Measurements from ENCODE around the gene SH3PXD2A. TPM values are rescaled to one million over a fixed set of nuclear protein-coding genes. Genes with fewer than 3 reads are reported as not detected.

The SH3PXD2A gene
- total RNA-seq, 1 donor from 2014 or later, result 2.3 TPM

DNA sequence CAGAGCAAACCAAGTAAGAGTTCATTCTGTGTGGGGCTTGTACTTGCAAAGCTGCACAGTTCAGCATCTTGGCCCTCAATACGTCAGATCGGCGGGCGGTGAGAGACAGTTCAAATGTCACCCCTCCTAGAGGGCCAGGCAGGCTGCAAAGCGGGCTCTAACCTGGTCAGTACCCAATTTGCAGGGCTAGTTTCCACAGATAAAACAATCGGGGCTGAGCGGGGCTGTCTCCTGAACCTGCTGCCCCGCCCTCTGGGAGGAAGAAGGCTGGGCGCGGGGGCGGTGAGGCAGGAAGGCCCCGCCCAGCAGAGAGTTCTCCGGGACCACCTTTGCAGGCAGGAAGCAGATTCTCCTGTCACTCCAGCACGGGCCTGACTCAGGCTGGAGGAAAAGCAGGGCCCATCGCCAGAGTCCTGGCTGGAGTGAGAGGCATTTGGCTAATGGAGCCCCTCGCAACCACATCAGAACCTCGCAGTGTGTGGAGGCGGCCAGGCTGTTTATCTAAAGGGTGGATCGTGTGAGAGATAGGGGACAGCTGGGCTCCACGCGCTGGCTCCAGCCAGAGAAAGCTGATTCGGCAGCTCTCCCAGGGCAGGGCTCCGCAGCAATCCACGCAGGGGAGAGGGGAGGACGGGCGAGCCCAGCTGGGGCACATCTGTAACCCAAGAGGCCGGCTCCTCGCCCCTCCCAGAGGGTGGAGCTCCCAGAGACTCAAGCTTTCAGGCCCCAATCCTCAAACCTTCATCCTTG, 83.1 kb downstream of the SH3PXD2A start:
- H3K27me3 ChIP-seq, result no peaks in the 10 kb centered on the region
- peak overlapping the region; percentile 83 for H3K4me3 Mint-ChIP-seq
- H3F3A ChIP-seq (ENCODE audit: low read depth), result peaks cover 25% of the 10 kb centered on the region
- H3K9me3 ChIP-seq (ENCODE audit: low read depth), result no peaks in the 10 kb centered on the region
- H3K4me2 ChIP-seq, result peak overlapping the region; percentile 87
- H3K27ac Mint-ChIP-seq, result peak overlapping the region; percentile 64
- no peaks in the 10 kb centered on the region for H3K36me3 ChIP-seq
- H3K27ac ChIP-seq, result peak overlapping the region; percentile 78
- H3K4me1 Mint-ChIP-seq, result peaks cover 39% of the 10 kb centered on the region
- H3K9ac ChIP-seq, result peak overlapping the region; percentile 34
- no peaks in the 10 kb centered on the region for H3K79me2 ChIP-seq (ENCODE audit: low read depth)
- H3K27me3 Mint-ChIP-seq (ENCODE audit: insufficient read depth, low read depth), result peaks cover 5% of the 10 kb centered on the region
- no peaks in the 10 kb centered on the region for H4K20me1 ChIP-seq (ENCODE audit: low read depth)
- H3K4me3 ChIP-seq, result peak overlapping the region; percentile 48
- TF ChIP-seq EZH2phosphoT487 (IDR thresholded peaks at IDR 0.05) (no peak), EZH2 (IDR thresholded peaks at IDR 0.05) (no peak)
- H3K9me3 Mint-ChIP-seq, result no peaks in the 10 kb centered on the region
- peaks cover 11% of the 10 kb centered on the region for H3K36me3 Mint-ChIP-seq
- H3K4me1 ChIP-seq, result peaks cover 21% of the 10 kb centered on the region
- DNase-seq (ENCODE audit: low spot score), result peak; percentile 90
- H2AFZ ChIP-seq (replicated peaks), result peak overlapping the region; percentile 81

DNA sequence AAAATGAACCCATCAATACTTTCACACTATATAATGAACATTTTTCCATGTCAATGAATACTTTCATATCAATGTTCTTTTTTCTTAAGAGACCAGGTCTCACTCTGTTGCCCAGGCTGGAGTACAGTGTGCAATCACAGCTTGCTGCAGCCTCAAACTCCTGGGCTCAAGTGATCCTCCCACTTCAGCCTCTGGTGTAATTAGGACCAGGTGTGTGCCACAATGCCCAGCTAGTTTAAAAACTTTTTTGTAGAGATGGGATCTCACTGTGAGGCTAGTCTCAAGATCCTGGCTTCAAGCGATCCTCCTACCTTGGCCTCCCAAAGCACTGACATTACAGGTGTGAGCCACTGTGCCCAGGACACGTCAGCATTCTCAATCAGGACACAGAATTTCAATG, 85.2 kb downstream of the SH3PXD2A start:
- Histone ChIP-seq H2AFZ (replicated peaks) (no peak overlapping the region), H3K4me3 (no peak overlapping the region), H3K36me3 (no peaks in the 10 kb centered on the region), H3K9me3 (ENCODE audit: low read depth) (no peaks in the 10 kb centered on the region), H3K9ac (no peak overlapping the region), H3K27me3 (no peaks in the 10 kb centered on the region), H4K20me1 (ENCODE audit: low read depth) (no peaks in the 10 kb centered on the region), H3F3A (ENCODE audit: low read depth) (peaks cover 25% of the 10 kb centered on the region), H3K79me2 (ENCODE audit: low read depth) (no peaks in the 10 kb centered on the region), H3K4me2 (no peak overlapping the region), H3K27ac (no peak overlapping the region), H3K4me1 (peaks cover 21% of the 10 kb centered on the region)
- DNase-seq (ENCODE audit: low spot score), result no peak
- H3K36me3 Mint-ChIP-seq, result peaks cover 9% of the 10 kb centered on the region
- peaks cover 49% of the 10 kb centered on the region for H3K4me1 Mint-ChIP-seq
- no peaks in the 10 kb centered on the region for H3K9me3 Mint-ChIP-seq
- TF ChIP-seq, protein P1, sequence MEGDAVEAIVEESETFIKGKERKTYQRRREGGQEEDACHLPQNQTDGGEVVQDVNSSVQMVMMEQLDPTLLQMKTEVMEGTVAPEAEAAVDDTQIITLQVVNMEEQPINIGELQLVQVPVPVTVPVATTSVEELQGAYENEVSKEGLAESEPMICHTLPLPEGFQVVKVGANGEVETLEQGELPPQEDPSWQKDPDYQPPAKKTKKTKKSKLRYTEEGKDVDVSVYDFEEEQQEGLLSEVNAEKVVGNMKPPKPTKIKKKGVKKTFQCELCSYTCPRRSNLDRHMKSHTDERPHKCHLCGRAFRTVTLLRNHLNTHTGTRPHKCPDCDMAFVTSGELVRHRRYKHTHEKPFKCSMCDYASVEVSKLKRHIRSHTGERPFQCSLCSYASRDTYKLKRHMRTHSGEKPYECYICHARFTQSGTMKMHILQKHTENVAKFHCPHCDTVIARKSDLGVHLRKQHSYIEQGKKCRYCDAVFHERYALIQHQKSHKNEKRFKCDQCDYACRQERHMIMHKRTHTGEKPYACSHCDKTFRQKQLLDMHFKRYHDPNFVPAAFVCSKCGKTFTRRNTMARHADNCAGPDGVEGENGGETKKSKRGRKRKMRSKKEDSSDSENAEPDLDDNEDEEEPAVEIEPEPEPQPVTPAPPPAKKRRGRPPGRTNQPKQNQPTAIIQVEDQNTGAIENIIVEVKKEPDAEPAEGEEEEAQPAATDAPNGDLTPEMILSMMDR (IDR thresholded peaks at IDR 0.05), result no peak
- TF ChIP-seq EZH2phosphoT487 (IDR thresholded peaks at IDR 0.05), result no peak
- TF ChIP-seq EZH2 (IDR thresholded peaks at IDR 0.05), result no peak
- H3K27me3 Mint-ChIP-seq (ENCODE audit: insufficient read depth, low read depth), result peaks cover 5% of the 10 kb centered on the region
- no peak overlapping the region for H3K27ac Mint-ChIP-seq
- H3K4me3 Mint-ChIP-seq, result no peak overlapping the region

DNA sequence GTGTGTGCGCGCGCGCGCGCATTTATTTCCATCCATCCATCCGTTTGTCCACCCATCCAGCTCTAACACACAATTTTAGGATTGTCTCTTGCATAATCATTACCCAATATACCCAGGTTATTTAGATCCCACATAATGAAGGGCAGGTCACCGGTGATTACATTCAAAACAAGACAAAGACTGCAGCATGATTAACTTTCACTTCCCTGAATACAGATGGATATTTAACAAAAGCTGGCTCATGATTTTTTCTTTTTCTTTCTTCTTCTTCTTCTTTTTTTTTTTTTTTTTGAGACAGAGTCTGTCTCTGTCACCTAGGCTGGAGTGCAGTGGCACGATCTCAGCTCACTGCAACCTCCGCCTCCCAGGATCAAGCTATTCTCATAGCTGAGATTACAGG, 86.2 kb downstream of the SH3PXD2A start:
- Mint-ChIP-seq H3K27me3 (ENCODE audit: insufficient read depth, low read depth) (peaks cover 5% of the 10 kb centered on the region), H3K4me3 (no peak overlapping the region), H3K4me1 (peaks cover 49% of the 10 kb centered on the region), H3K9me3 (no peaks in the 10 kb centered on the region), H3K36me3 (peaks cover 2% of the 10 kb centered on the region), H3K27ac (no peak overlapping the region)
- no peak overlapping the region for H3K4me3 ChIP-seq
- no peaks in the 10 kb centered on the region for H3K36me3 ChIP-seq
- H3K27me3 ChIP-seq, result no peaks in the 10 kb centered on the region
- no peak overlapping the region for H3K4me2 ChIP-seq
- H3K4me1 ChIP-seq, result peaks cover 21% of the 10 kb centered on the region
- no peaks in the 10 kb centered on the region for H3K79me2 ChIP-seq (ENCODE audit: low read depth)
- peaks cover 25% of the 10 kb centered on the region for H3F3A ChIP-seq (ENCODE audit: low read depth)
- no peak overlapping the region for H3K27ac ChIP-seq
- H3K9me3 ChIP-seq (ENCODE audit: low read depth), result no peaks in the 10 kb centered on the region
- no peaks in the 10 kb centered on the region for H4K20me1 ChIP-seq (ENCODE audit: low read depth)
- H2AFZ ChIP-seq (replicated peaks), result no peak overlapping the region
- DNase-seq (ENCODE audit: low spot score), result no peak
- H3K9ac ChIP-seq, result no peak overlapping the region
- no peak for TF ChIP-seq EZH2phosphoT487 (IDR thresholded peaks at IDR 0.05)
- TF ChIP-seq, protein P1 (IDR thresholded peaks at IDR 0.05), result no peak

DNA sequence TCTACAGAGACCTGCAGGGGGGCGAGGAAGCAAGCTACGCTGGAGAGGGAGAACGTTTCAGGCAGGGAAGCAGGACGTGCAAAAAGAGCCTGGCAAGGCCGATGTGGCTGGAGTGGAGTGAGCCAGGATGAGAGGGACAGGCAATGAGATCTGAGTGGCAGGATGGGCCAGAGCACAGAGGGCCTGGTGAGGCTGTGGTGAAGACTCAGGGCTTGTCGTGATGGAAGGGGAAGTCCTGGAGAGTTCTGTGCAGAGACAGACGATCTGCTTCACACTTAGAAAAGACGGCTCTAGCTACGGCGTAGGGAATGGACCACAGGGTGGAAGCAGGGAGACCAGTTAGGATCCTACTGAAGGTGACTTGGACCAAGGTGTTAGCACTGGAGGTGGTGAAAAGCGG, 87.0 kb downstream of the SH3PXD2A start:
- Histone ChIP-seq H3K27ac (no peak overlapping the region), H3K9ac (no peak overlapping the region), H3K27me3 (no peaks in the 10 kb centered on the region), H2AFZ (replicated peaks) (no peak overlapping the region), H4K20me1 (ENCODE audit: low read depth) (no peaks in the 10 kb centered on the region), H3K36me3 (no peaks in the 10 kb centered on the region), H3K4me2 (no peak overlapping the region), H3K79me2 (ENCODE audit: low read depth) (no peaks in the 10 kb centered on the region), H3K4me3 (no peak overlapping the region), H3K9me3 (ENCODE audit: low read depth) (no peaks in the 10 kb centered on the region), H3K4me1 (peaks cover 21% of the 10 kb centered on the region), H3F3A (ENCODE audit: low read depth) (peaks cover 25% of the 10 kb centered on the region)
- DNase-seq (ENCODE audit: low spot score), result no peak
- no peaks in the 10 kb centered on the region for H3K36me3 Mint-ChIP-seq
- H3K4me3 Mint-ChIP-seq, result no peak overlapping the region
- H3K27me3 Mint-ChIP-seq (ENCODE audit: insufficient read depth, low read depth), result peaks cover 5% of the 10 kb centered on the region
- no peak for TF ChIP-seq EZH2 (IDR thresholded peaks at IDR 0.05)
- TF ChIP-seq, protein P1 (IDR thresholded peaks at IDR 0.05), result no peak
- no peak for TF ChIP-seq EZH2phosphoT487 (IDR thresholded peaks at IDR 0.05)
- peaks cover 53% of the 10 kb centered on the region for H3K4me1 Mint-ChIP-seq
- H3K27ac Mint-ChIP-seq, result no peak overlapping the region
- no peaks in the 10 kb centered on the region for H3K9me3 Mint-ChIP-seq

Measured in neural progenitor cell (in vitro differentiated cells).